Measurements from ENCODE around the gene BCL11A.

Gene BCL11A

GRCh38 chr2:60415814-60416213, 137.6 kb downstream of the BCL11A start:
- TF ChIP-seq CTCF (conservative IDR thresholded peaks at IDR 0.05) (no peak), ZFX (IDR thresholded peaks at IDR 0.05) (no peak)

DNA sequence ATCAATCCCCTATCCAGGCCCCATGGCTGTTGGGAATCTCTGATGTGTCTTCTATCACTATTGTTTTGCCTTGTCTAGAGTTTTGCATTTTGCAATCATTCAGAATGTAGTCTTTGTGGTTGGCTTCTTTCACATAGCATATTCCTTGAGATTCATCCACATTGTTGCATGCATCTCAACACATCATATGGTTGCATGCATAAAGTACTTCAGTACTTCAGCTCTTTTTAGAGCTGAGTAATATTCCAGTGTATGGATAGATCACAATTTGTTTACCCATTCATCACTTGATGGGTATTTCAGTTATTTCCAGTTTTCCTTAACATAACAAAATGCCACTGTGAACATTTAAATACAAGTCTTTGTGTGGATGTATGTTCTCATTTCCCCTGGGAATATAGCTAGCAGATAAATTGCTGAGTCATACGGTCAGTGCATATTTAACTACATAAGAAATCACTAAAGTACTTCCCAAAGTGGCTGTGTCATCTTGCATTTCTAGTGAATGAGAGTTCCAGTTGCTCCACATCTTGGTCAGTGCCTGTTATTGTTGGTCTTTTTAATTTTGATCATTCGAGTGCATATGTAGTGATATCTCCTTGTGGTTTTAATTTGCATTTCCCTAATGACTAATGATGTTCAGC, 138.8 kb downstream of the BCL11A start:
- TF ChIP-seq ZFX (IDR thresholded peaks at IDR 0.05) = no peak
- TF ChIP-seq CTCF (conservative IDR thresholded peaks at IDR 0.05) = no peak
- no peak overlapping the region for H3K27ac ChIP-seq

More at GRCh38 chr2:60415814-60416213, 137.6 kb downstream of the BCL11A start:
- H3K27ac ChIP-seq = no peak overlapping the region

DNA sequence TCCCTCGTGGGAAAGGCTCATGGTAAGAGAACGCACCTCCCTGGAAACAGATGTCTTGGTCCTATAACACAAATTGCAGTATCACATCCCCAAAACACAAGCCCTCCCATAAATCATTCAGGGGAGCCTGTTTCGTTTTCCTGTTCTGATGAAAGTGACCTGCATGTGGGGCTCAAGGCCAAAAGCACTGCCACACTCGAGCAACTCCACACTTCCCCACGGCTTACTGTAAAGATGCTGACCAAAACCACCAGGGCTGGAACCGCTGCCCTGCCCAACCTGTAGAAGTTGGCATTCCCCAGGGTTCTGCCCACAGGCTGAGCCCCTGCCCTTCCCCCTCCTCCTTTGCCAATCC, 139.7 kb downstream of the BCL11A start:
- H3K27ac ChIP-seq = no peak overlapping the region
- no peak for TF ChIP-seq CTCF (conservative IDR thresholded peaks at IDR 0.05)
- TF ChIP-seq ZFX (IDR thresholded peaks at IDR 0.05) = no peak

GRCh38 chr2:60413069-60413813, 140.2 kb downstream of the BCL11A start:
- TF ChIP-seq CTCF (conservative IDR thresholded peaks at IDR 0.05) = no peak
- no peak for TF ChIP-seq ZFX (IDR thresholded peaks at IDR 0.05)
- H3K27ac ChIP-seq = no peak overlapping the region

GRCh38 chr2:60412620-60413019, 140.8 kb downstream of the BCL11A start:
- H3K27ac ChIP-seq = no peak overlapping the region
- TF ChIP-seq ZFX (IDR thresholded peaks at IDR 0.05) (no peak), CTCF (conservative IDR thresholded peaks at IDR 0.05) (no peak)

DNA sequence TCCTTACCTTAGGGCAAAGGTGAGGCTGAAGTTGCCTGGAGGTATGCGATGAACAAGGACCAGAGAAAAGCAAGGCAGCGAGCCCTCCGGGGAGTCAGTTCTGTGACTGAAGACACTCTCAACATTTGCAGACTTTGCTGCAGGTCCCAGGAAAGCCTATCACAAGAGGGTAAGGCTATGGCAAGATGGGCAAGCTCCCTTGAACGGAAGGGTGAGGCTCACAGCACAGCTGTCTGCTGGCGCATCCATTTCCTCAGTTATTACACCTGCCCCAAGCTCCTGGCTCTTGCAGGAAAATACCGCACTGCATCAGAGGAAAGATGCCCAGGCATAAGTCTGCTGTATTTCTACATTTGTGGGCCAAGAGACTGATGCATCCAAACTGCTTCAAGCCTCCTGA, 141.4 kb downstream of the BCL11A start:
- no peak overlapping the region for H3K27ac ChIP-seq
- no peak for TF ChIP-seq ZFX (IDR thresholded peaks at IDR 0.05)
- TF ChIP-seq CTCF (conservative IDR thresholded peaks at IDR 0.05) = no peak

GRCh38 chr2:60411295-60411694, 142.2 kb downstream of the BCL11A start:
- no peak overlapping the region for H3K27ac ChIP-seq
- no peak for TF ChIP-seq ZFX (IDR thresholded peaks at IDR 0.05)
- no peak for TF ChIP-seq CTCF (conservative IDR thresholded peaks at IDR 0.05)

Data from C4-2B (cell line).